ENCODE results near the gene CLC. TPM values are rescaled to one million over a fixed set of nuclear protein-coding genes. Genes with fewer than 3 reads are reported as not detected.

The CLC gene
- total and polyA plus RNA-seq, 2 experiments from 2014 or later: not detected

GRCh38 chr19:39752390-39752789 is 14.6 kb upstream of the CLC start:
- Histone ChIP-seq H4K20me1 (ENCODE audit: insufficient read depth, poor library complexity, severe bottlenecking) (no peaks in the 10 kb centered on the region), H3K36me3 (replicated peaks; ENCODE audit: insufficient read depth, low read depth) (no peaks in the 10 kb centered on the region), H3K27me3 (peaks cover 7% of the 10 kb centered on the region), H3K27ac (no peak overlapping the region), H3K4me3 (no peak overlapping the region), H3K4me2 (no peak overlapping the region), H2AFZ (no peak overlapping the region), H3K4me1 (ENCODE audit: insufficient read depth) (no peaks in the 10 kb centered on the region), H3K9me3 (ENCODE audit: low read depth) (no peaks in the 10 kb centered on the region), H3K9me2 (replicated peaks; ENCODE audit: insufficient read depth) (no peaks in the 10 kb centered on the region), H3K79me2 (no peaks in the 10 kb centered on the region)
- no peak for DNase-seq (ENCODE audit: low spot score)
- no peak for TF ChIP-seq CTCF (IDR thresholded peaks at IDR 0.05; ENCODE audit: poor library complexity)
- TF ChIP-seq EZH2 (IDR thresholded peaks at IDR 0.05; ENCODE audit: borderline replicate concordance): no peak
- TF ChIP-seq EZH2phosphoT487 (IDR thresholded peaks at IDR 0.05; ENCODE audit: low read depth, severe bottlenecking, unreplicated experiment): no peak

- DNase-seq (ENCODE audit: low spot score): no peak
- H3K9me3 ChIP-seq (ENCODE audit: low read depth): no peaks in the 10 kb centered on the region
- 85% methylated on average over 5 of the region's 5 CpGs for WGBS (ENCODE audit: low lambda C conversion rate, missing lambda C conversion rate)
These were observed 12.2 kb upstream of the CLC start for GRCh38 chr19:39749981-39750380.

GRCh38 chr19:39746836-39747529 is 9.2 kb upstream of the CLC start:
- DNase-seq (ENCODE audit: low spot score): no peak
- Histone ChIP-seq H3K79me2 (no peaks in the 10 kb centered on the region), H3K36me3 (replicated peaks; ENCODE audit: insufficient read depth, low read depth) (no peaks in the 10 kb centered on the region), H3K9me3 (ENCODE audit: low read depth) (no peaks in the 10 kb centered on the region), H3K4me2 (no peak overlapping the region), H3K4me3 (no peak overlapping the region), H4K20me1 (ENCODE audit: insufficient read depth, poor library complexity, severe bottlenecking) (no peaks in the 10 kb centered on the region), H3K9me2 (replicated peaks; ENCODE audit: insufficient read depth) (no peaks in the 10 kb centered on the region), H3K4me1 (ENCODE audit: insufficient read depth) (no peaks in the 10 kb centered on the region), H3K27me3 (peaks cover 7% of the 10 kb centered on the region), H2AFZ (no peak overlapping the region), H3K27ac (no peak overlapping the region)
- WGBS (ENCODE audit: low lambda C conversion rate, missing lambda C conversion rate): 74% methylated on average over 4 of the region's 4 CpGs
- TF ChIP-seq CTCF (IDR thresholded peaks at IDR 0.05; ENCODE audit: poor library complexity) (no peak), EZH2 (IDR thresholded peaks at IDR 0.05; ENCODE audit: borderline replicate concordance) (no peak), EZH2phosphoT487 (IDR thresholded peaks at IDR 0.05; ENCODE audit: low read depth, severe bottlenecking, unreplicated experiment) (no peak)

More at GRCh38 chr19:39749981-39750380, 12.2 kb upstream of the CLC start:
- Histone ChIP-seq H3K4me3 (no peak overlapping the region), H4K20me1 (ENCODE audit: insufficient read depth, poor library complexity, severe bottlenecking) (no peaks in the 10 kb centered on the region), H3K4me2 (no peak overlapping the region), H3K27ac (no peak overlapping the region), H3K4me1 (ENCODE audit: insufficient read depth) (no peaks in the 10 kb centered on the region), H2AFZ (no peak overlapping the region), H3K9me2 (replicated peaks; ENCODE audit: insufficient read depth) (no peaks in the 10 kb centered on the region), H3K79me2 (no peaks in the 10 kb centered on the region), H3K36me3 (replicated peaks; ENCODE audit: insufficient read depth, low read depth) (no peaks in the 10 kb centered on the region), H3K27me3 (peaks cover 7% of the 10 kb centered on the region)
- TF ChIP-seq EZH2phosphoT487 (IDR thresholded peaks at IDR 0.05; ENCODE audit: low read depth, severe bottlenecking, unreplicated experiment) (no peak), CTCF (IDR thresholded peaks at IDR 0.05; ENCODE audit: poor library complexity) (no peak), EZH2 (IDR thresholded peaks at IDR 0.05; ENCODE audit: borderline replicate concordance) (no peak)

Data from hepatocyte (in vitro differentiated cells).